Endothelial cell of umbilical vein (primary cell): ENCODE measurements around the gene NBL1.

Source experiments
- CTCF ChIP-seq, 2 donors: IDR thresholded peaks; 1 replicate in 1 of 2; 2 replicates in 1 of 2; pipeline ENCODE4 v1.5.1; 2011; ENCODE audit warnings: low read length in 2 of 2, mild to moderate bottlenecking in 2 of 2, moderate library complexity in 2 of 2, control low read depth in 1 of 2, inconsistent platforms in 1 of 2, low read depth in 1 of 2; ENCODE audit not compliant: insufficient read depth in 1 of 2; ENCODE audit errors: extremely low read depth in 1 of 2
- EZH2 ChIP-seq: IDR thresholded peaks from 2 replicates; pipeline ENCODE4 v1.6.1; 2012; ENCODE audit warnings: borderline replicate concordance, low read depth, mild to moderate bottlenecking, moderate library complexity, low read length, inconsistent platforms; ENCODE audit not compliant: severe bottlenecking
- FOS ChIP-seq: IDR thresholded peaks from 2 replicates; pipeline ENCODE4 v1.6.1; 2011; ENCODE audit warnings: mild to moderate bottlenecking, low read length, moderate library complexity, borderline replicate concordance; ENCODE audit not compliant: insufficient read depth
- GATA2 ChIP-seq: IDR thresholded peaks from 2 replicates; pipeline ENCODE4 v1.7.0; 2011; ENCODE audit warnings: low read depth, mild to moderate bottlenecking, moderate library complexity, mixed read lengths, low read length; ENCODE audit not compliant: insufficient read length, insufficient read depth
- JUN ChIP-seq: IDR thresholded peaks from 2 replicates; pipeline ENCODE4 v1.6.1; 2011; ENCODE audit warnings: borderline replicate concordance, low read depth; ENCODE audit not compliant: insufficient read length, insufficient read depth
- MAX ChIP-seq: IDR thresholded peaks from 2 replicates; pipeline ENCODE4 v1.6.1; 2011; ENCODE audit not compliant: insufficient read depth, insufficient read length
- POLR2A ChIP-seq: IDR thresholded peaks from 2 replicates; pipeline ENCODE4 v1.6.1; 2012; ENCODE audit warnings: low read depth, mild to moderate bottlenecking, control low read depth, low read length
- POLR2AphosphoS5 ChIP-seq: IDR thresholded peaks from 2 replicates; pipeline ENCODE4 v1.6.1; 2012; ENCODE audit warnings: low read depth, mild to moderate bottlenecking, control low read depth, low read length, moderate library complexity; ENCODE audit not compliant: insufficient read depth

DNA sequence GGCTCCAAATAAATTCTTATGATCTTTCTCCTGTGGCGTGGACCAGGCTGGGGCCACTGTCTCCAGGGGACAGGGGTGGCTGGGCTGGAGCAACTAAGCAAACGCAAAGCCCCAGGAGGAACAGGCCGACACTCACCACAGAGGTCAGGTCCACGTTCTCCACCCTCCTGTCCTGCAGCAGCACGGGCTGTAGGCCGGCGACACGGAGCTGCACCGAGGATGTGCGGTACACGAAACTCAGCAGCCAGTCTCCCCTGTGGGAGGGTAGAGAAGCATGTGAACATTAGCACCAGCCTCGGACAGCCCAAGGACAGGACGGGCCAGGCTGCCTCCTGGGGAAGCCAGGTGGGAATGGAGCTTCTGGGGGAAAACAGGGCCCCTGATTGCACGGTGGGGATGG lies 50.2 kb downstream of the NBL1 start:
- TF ChIP-seq GATA2 (no peak), POLR2A (no peak), CTCF (IDR thresholded peaks at IDR 0.05; ENCODE audit: extremely low read depth in 1 of 2, insufficient read depth in 1 of 2, low read depth in 1 of 2, low read length in 2 of 2) (no peak), EZH2 (no peak), POLR2AphosphoS5 (no peak), MAX (no peak), FOS (no peak), JUN (no peak)
